ENCODE measurements around the gene PIGH.
"Not testable (repeated sequence)": the region's sequence is repeated elsewhere in the genome, so short reads cannot be mapped to it uniquely, and the experiment has no call there.

PIGH gene

GRCh38 chr14:67607646-67608045 lies 7.6 kb upstream of the PIGH start:
- no peak overlapping the region for H3K27ac ChIP-seq
- in situ Hi-C loops (cut with HindIII; ENCODE audit: low pct_ligation_motif_present, low sequenced_read_pairs): no loop called here
- H3K27me3 ChIP-seq (replicated peaks): no peaks in the 10 kb centered on the region
- H3K4me3 ChIP-seq (ENCODE audit: low read depth, low read length): no peak overlapping the region
- H3K36me3 ChIP-seq (replicated peaks): no peaks in the 10 kb centered on the region
- TF ChIP-seq CTCF (IDR thresholded peaks at IDR 0.05; ENCODE audit: low read depth, low read length, missing control alignments): no peak
- no peak for DNase-seq

GRCh38 chr14:67602995-67603545 lies 3.0 kb upstream of the PIGH start:
- no peak overlapping the region for H3K27ac ChIP-seq
- DNase-seq: no peak
- in situ Hi-C loops (cut with HindIII; ENCODE audit: low pct_ligation_motif_present, low sequenced_read_pairs): no loop called here

GRCh38 chr14:67602076-67602475 lies 2.0 kb upstream of the PIGH start:
- H3K36me3 ChIP-seq (replicated peaks): no peaks in the 10 kb centered on the region
- no peaks in the 10 kb centered on the region for H3K27me3 ChIP-seq (replicated peaks)
- H3K4me3 ChIP-seq (ENCODE audit: low read depth, low read length): no peak overlapping the region
- in situ Hi-C loops (cut with HindIII; ENCODE audit: low pct_ligation_motif_present, low sequenced_read_pairs): no loop called here
- no peak for TF ChIP-seq CTCF (IDR thresholded peaks at IDR 0.05; ENCODE audit: low read depth, low read length, missing control alignments)
- no peak overlapping the region for H3K27ac ChIP-seq
- no peak for DNase-seq

More at GRCh38 chr14:67602995-67603545, 3.0 kb upstream of the PIGH start:
- no peak overlapping the region for H3K4me3 ChIP-seq (ENCODE audit: low read depth, low read length)
- no peaks in the 10 kb centered on the region for H3K36me3 ChIP-seq (replicated peaks)
- TF ChIP-seq CTCF (IDR thresholded peaks at IDR 0.05; ENCODE audit: low read depth, low read length, missing control alignments): no peak
- no peaks in the 10 kb centered on the region for H3K27me3 ChIP-seq (replicated peaks)

- DNase-seq; in situ Hi-C loops (cut with HindIII; ENCODE audit: low pct_ligation_motif_present, low sequenced_read_pairs); H3K36me3 ChIP-seq (replicated peaks); H3K27me3 ChIP-seq (replicated peaks): not testable (repeated sequence)
- Histone ChIP-seq H3K4me3 (ENCODE audit: low read depth, low read length) (peak overlapping the region; percentile 86), H3K27ac (peak overlapping the region; percentile 27)
Observed at GRCh38 chr14:67600562-67600974, 500 bp upstream of the PIGH start.

GRCh38 chr14:67595392-67595791 lies 4.7 kb downstream of the PIGH start:
- Histone ChIP-seq H3K27me3 (replicated peaks) (no peaks in the 10 kb centered on the region), H3K4me3 (ENCODE audit: low read depth, low read length) (no peak overlapping the region), H3K36me3 (replicated peaks) (no peaks in the 10 kb centered on the region), H3K27ac (no peak overlapping the region)
- no peak for TF ChIP-seq CTCF (IDR thresholded peaks at IDR 0.05; ENCODE audit: low read depth, low read length, missing control alignments)
- in situ Hi-C loops (cut with HindIII; ENCODE audit: low pct_ligation_motif_present, low sequenced_read_pairs): no loop called here
- DNase-seq: no peak

- DNase-seq; H3K36me3 ChIP-seq (replicated peaks); H3K27ac ChIP-seq; H3K4me3 ChIP-seq (ENCODE audit: low read depth, low read length); H3K27me3 ChIP-seq (replicated peaks); in situ Hi-C loops (cut with HindIII; ENCODE audit: low pct_ligation_motif_present, low sequenced_read_pairs): not testable (repeated sequence)
Observed at GRCh38 chr14:67593650-67594049, 6.4 kb downstream of the PIGH start.

- no peak for DNase-seq
- TF ChIP-seq CTCF (IDR thresholded peaks at IDR 0.05; ENCODE audit: low read depth, low read length, missing control alignments): no peak
- Histone ChIP-seq H3K4me3 (ENCODE audit: low read depth, low read length) (no peak overlapping the region), H3K27me3 (replicated peaks) (no peaks in the 10 kb centered on the region), H3K36me3 (replicated peaks) (no peaks in the 10 kb centered on the region), H3K27ac (no peak overlapping the region)
- in situ Hi-C loops (cut with HindIII; ENCODE audit: low pct_ligation_motif_present, low sequenced_read_pairs): no loop called here
Observed at GRCh38 chr14:67589204-67589770, 10.8 kb downstream of the PIGH start.

Measured in brain microvascular endothelial cell (primary cell).